ENCODE data around the gene ANKRD33B. TPM values are rescaled to one million over a fixed set of nuclear protein-coding genes. Genes with fewer than 3 reads are reported as not detected.
A peak's percentile ranks its signal among the peaks of the same experiment; 100 is the strongest.

ANKRD33B gene
- total RNA-seq, 1 experiment from 2014 or later: 25.3 TPM

DNA sequence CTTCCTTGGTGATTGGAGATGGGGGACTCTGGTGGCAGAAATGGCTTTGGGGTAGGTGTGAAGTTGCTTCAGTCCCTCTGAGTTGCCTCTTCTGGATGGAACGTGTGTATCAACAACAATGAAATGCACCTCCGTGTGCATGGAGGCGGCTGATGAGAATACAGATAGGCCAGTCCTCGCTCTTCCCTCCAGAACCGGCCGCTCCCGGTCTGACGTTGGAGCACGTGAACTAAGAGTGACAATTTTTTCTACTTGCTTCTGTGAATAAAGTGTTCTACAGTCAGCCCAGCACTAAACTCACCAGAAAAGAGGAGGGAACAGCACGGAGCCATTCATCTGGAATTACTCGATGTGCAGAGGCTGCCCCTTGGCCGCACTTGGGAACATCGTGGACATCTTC is 90.7 kb downstream of the ANKRD33B start:
- Mint-ChIP-seq H3K4me1 (ENCODE audit: low read depth, unreplicated experiment) (no peaks in the 10 kb centered on the region), H3K36me3 (ENCODE audit: insufficient read depth, unreplicated experiment) (peaks cover 15% of the 10 kb centered on the region), H3K4me3 (ENCODE audit: unreplicated experiment) (no peak overlapping the region), H3K27me3 (ENCODE audit: insufficient read depth, unreplicated experiment) (no peaks in the 10 kb centered on the region), H3K27ac (ENCODE audit: unreplicated experiment) (no peak overlapping the region), H3K9me3 (ENCODE audit: unreplicated experiment) (no peaks in the 10 kb centered on the region)
- Histone ChIP-seq H3K4me1 (no peaks in the 10 kb centered on the region), H3K9me3 (no peaks in the 10 kb centered on the region), H3K27me3 (replicated peaks; ENCODE audit: control insufficient read depth, insufficient read depth, low read length) (no peaks in the 10 kb centered on the region), H3K4me3 (ENCODE audit: low read depth, low read length) (no peak overlapping the region), H3K36me3 (ENCODE audit: control insufficient read depth, insufficient read depth, low read length) (no peaks in the 10 kb centered on the region)
- no TSS peak for BruUV-seq (replicated peaks)
- CTCF ChIA-PET: no interaction called here
- peak in 1 of 2 experiments; percentile 6 for DNase-seq
- intact Hi-C loops (cut with micrococcal nuclease; ENCODE audit: unreplicated experiment): no loop called here
- POLR2A ChIA-PET: no interaction called here
- TF ChIP-seq, protein P1, sequence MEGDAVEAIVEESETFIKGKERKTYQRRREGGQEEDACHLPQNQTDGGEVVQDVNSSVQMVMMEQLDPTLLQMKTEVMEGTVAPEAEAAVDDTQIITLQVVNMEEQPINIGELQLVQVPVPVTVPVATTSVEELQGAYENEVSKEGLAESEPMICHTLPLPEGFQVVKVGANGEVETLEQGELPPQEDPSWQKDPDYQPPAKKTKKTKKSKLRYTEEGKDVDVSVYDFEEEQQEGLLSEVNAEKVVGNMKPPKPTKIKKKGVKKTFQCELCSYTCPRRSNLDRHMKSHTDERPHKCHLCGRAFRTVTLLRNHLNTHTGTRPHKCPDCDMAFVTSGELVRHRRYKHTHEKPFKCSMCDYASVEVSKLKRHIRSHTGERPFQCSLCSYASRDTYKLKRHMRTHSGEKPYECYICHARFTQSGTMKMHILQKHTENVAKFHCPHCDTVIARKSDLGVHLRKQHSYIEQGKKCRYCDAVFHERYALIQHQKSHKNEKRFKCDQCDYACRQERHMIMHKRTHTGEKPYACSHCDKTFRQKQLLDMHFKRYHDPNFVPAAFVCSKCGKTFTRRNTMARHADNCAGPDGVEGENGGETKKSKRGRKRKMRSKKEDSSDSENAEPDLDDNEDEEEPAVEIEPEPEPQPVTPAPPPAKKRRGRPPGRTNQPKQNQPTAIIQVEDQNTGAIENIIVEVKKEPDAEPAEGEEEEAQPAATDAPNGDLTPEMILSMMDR (IDR thresholded peaks at IDR 0.05; ENCODE audit: insufficient read depth in 1 of 2, low read depth in 1 of 2, low read length in 1 of 2, severe bottlenecking in 1 of 2, unreplicated experiment in 1 of 2): no peak

DNA sequence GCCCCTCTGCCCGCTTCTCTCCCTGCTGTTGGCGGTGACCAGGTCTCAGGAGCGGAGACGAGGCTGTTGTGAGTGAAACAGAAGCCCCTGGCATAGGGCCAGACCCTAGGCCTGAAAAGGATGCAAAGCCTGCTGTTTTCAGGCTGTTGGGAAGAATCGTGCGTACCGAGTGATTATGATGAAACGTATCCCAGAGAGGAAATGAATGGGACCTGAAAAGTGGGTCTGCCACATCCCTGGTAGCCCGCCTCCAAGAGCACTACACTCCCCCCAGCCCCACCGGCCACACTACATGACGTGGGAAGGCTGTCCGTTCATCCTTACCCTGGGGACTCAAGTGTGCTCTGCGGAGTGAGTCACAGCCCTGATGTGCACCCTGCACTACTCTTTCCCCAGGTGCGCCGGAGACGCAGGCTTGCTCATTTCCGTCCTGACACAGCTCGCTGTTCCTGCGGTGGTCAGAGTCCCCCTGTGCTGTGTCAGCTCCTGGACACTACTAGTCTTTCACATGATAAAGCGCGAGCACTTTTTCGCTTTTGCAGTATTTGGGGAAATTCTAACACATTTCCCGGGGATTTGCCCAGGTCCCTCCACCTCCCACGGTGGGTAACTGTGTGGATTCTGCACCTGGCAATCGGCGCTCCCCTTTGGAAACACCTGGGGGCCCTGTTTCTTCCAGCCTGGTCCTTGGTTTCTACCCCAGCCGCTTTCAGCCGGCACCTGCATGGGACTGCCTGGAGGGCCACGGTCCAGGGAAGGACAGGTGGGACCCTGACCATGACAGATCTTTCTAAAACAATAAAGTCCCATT is 91.5 kb downstream of the ANKRD33B start:
- TF ChIP-seq, protein P1 (IDR thresholded peaks at IDR 0.05; ENCODE audit: insufficient read depth in 1 of 2, low read depth in 1 of 2, low read length in 1 of 2, severe bottlenecking in 1 of 2, unreplicated experiment in 1 of 2): no peak
- Histone ChIP-seq H3K4me1 (no peaks in the 10 kb centered on the region), H3K4me3 (ENCODE audit: low read depth, low read length) (no peak overlapping the region), H3K36me3 (ENCODE audit: control insufficient read depth, insufficient read depth, low read length) (no peaks in the 10 kb centered on the region), H3K9me3 (no peaks in the 10 kb centered on the region), H3K27me3 (replicated peaks; ENCODE audit: control insufficient read depth, insufficient read depth, low read length) (no peaks in the 10 kb centered on the region)
- intact Hi-C loops (cut with micrococcal nuclease; ENCODE audit: unreplicated experiment): no loop called here
- Mint-ChIP-seq H3K27ac (ENCODE audit: unreplicated experiment) (no peak overlapping the region), H3K9me3 (ENCODE audit: unreplicated experiment) (no peaks in the 10 kb centered on the region), H3K36me3 (ENCODE audit: insufficient read depth, unreplicated experiment) (peaks cover 8% of the 10 kb centered on the region), H3K27me3 (ENCODE audit: insufficient read depth, unreplicated experiment) (no peaks in the 10 kb centered on the region), H3K4me1 (ENCODE audit: low read depth, unreplicated experiment) (no peaks in the 10 kb centered on the region), H3K4me3 (ENCODE audit: unreplicated experiment) (no peak overlapping the region)
- DNase-seq: peak in 1 of 2 experiments; percentile 17
- no TSS peak for BruUV-seq (replicated peaks)
- ChIA-PET CTCF (no interaction called here), POLR2A (no interaction called here)

DNA sequence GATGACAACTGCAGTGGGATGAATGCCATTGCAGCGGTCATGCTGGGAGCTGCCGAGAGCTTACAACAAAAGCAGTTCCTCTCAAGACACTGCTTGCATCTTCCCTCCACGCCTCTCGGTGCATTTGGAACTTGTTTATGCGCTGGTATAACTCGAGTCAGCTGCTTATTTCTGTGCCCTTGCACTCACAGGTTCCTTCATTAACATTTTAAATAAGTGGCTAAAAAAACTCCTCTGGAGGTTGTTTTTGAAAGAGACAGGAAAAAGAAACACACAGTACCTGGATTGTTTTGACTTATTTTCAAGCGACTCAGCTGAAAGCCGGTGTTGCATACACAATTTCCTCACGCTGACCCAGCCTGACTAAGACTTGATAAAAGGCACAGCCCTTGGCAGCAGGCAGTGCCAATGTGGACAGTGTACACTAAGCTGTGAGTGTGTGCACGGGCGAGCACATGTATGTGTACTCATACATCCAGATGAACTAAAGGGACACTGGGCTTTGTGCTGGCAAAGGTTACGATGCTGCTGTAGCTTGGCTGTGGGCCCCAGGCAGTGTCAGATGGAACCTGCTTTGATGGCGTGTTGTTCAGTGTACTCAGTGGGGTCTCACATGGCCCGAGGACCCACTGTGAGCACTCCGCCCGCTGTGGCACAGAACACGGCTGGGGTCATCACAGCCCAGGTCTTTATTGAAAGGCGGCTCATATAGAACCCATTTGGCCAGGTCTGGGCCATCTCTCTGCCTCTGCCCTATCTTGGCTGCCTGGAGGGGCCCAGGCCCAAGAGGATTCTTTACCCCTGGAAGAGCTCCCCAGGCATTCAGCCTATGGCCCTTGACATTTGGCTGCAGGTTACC is 92.3 kb downstream of the ANKRD33B start:
- H3K4me3 Mint-ChIP-seq (ENCODE audit: unreplicated experiment): no peak overlapping the region
- no TSS peak for BruUV-seq (replicated peaks)

More for the DNA sequence above, 92.3 kb downstream of the ANKRD33B start:
- Histone ChIP-seq H3K4me1 (no peaks in the 10 kb centered on the region), H3K27me3 (replicated peaks; ENCODE audit: control insufficient read depth, insufficient read depth, low read length) (no peaks in the 10 kb centered on the region), H3K36me3 (ENCODE audit: control insufficient read depth, insufficient read depth, low read length) (no peaks in the 10 kb centered on the region), H3K9me3 (no peaks in the 10 kb centered on the region), H3K4me3 (ENCODE audit: low read depth, low read length) (no peak overlapping the region)
- Mint-ChIP-seq H3K27me3 (ENCODE audit: insufficient read depth, unreplicated experiment) (no peaks in the 10 kb centered on the region), H3K4me1 (ENCODE audit: low read depth, unreplicated experiment) (no peaks in the 10 kb centered on the region), H3K9me3 (ENCODE audit: unreplicated experiment) (no peaks in the 10 kb centered on the region), H3K27ac (ENCODE audit: unreplicated experiment) (no peak overlapping the region), H3K36me3 (ENCODE audit: insufficient read depth, unreplicated experiment) (no peaks in the 10 kb centered on the region)
- TF ChIP-seq, protein P1 (IDR thresholded peaks at IDR 0.05; ENCODE audit: insufficient read depth in 1 of 2, low read depth in 1 of 2, low read length in 1 of 2, severe bottlenecking in 1 of 2, unreplicated experiment in 1 of 2): no peak
- intact Hi-C loops (cut with micrococcal nuclease; ENCODE audit: unreplicated experiment): no loop called here
- POLR2A ChIA-PET: no interaction called here
- DNase-seq: no peak
- CTCF ChIA-PET: no interaction called here
